ENCODE results near the gene PCSK1. TPM values are rescaled to one million over a fixed set of nuclear protein-coding genes. Genes with fewer than 3 reads are reported as not detected.
A peak's percentile ranks its signal among the peaks of the same experiment; 100 is the strongest.

PCSK1 gene
- polyA plus RNA-seq, 1 experiment: not detected

- TF ChIP-seq CTCF (IDR thresholded peaks at IDR 0.05; ENCODE audit: low read depth, low read length): no peak
- no peaks in the 10 kb centered on the region for H3K9me3 ChIP-seq (ENCODE audit: control insufficient read depth, insufficient read depth, low read length)
- POLR2A ChIA-PET: no interaction called here
- no peak for DNase-seq (ENCODE audit: low read depth, low spot score)
- no peak overlapping the region for H3K4me3 ChIP-seq (ENCODE audit: low read depth, low read length)
- CTCF ChIA-PET: interaction anchor here (0.6 to 1.2 kb wide), 7 partner anchors 15 to 515 kb away, joined by 3 to 5 read pairs (median 4); no protein-coding TSS in a partner anchor
- peaks cover 9% of the 10 kb centered on the region for H3K27me3 ChIP-seq (ENCODE audit: control insufficient read depth, insufficient read depth, low read length)
- no peak overlapping the region for H3K27ac ChIP-seq (ENCODE audit: low read depth, low read length)
Measured at GRCh38 chr5:96440185-96440538, 7.1 kb upstream of the PCSK1 start.

- no peak for DNase-seq (ENCODE audit: low read depth, low spot score)
- peak; percentile 6; the same call in 1 of the 2 replicates for TF ChIP-seq CTCF (IDR thresholded peaks at IDR 0.05; ENCODE audit: low read depth, low read length)
- Histone ChIP-seq H3K9me3 (ENCODE audit: control insufficient read depth, insufficient read depth, low read length) (no peaks in the 10 kb centered on the region), H3K27ac (ENCODE audit: low read depth, low read length) (no peak overlapping the region), H3K27me3 (ENCODE audit: control insufficient read depth, insufficient read depth, low read length) (peaks cover 11% of the 10 kb centered on the region), H3K4me3 (ENCODE audit: low read depth, low read length) (no peak overlapping the region)
- ChIA-PET POLR2A (no interaction called here), CTCF (interaction anchor here (0.6 to 1.2 kb wide), 7 partner anchors 14 to 514 kb away, joined by 3 to 5 read pairs (median 4); no protein-coding TSS in a partner anchor)
Measured at GRCh38 chr5:96439477-96440184, 6.6 kb upstream of the PCSK1 start.

GRCh38 chr5:96434201-96434645 is 1.2 kb upstream of the PCSK1 start:
- ChIA-PET POLR2A (interaction anchor here (0.6 kb wide), 1 partner anchor 576 kb away, joined by 3 read pairs; no protein-coding TSS in a partner anchor), CTCF (interaction anchor here (0.5 to 1.6 kb wide), 7 partner anchors 16 to 286 kb away, joined by 3 to 7 read pairs (median 3); no protein-coding TSS in a partner anchor)

GRCh38 chr5:96432216-96433065 is 607 bp downstream of the PCSK1 start:
- Histone ChIP-seq H3K27ac (ENCODE audit: low read depth, low read length) (no peak overlapping the region), H3K9me3 (ENCODE audit: control insufficient read depth, insufficient read depth, low read length) (peaks cover 12% of the 10 kb centered on the region), H3K27me3 (ENCODE audit: control insufficient read depth, insufficient read depth, low read length) (peaks cover 36% of the 10 kb centered on the region), H3K4me3 (ENCODE audit: low read depth, low read length) (no peak overlapping the region)
- POLR2A ChIA-PET: interaction anchor here (0.7 kb wide), 1 partner anchor 501 kb away, joined by 3 read pairs; no protein-coding TSS in a partner anchor
- CTCF ChIA-PET: interaction anchor here (1.2 kb wide), 1 partner anchor 169 kb away, joined by 5 read pairs; no protein-coding TSS in a partner anchor
- no peak for DNase-seq (ENCODE audit: low read depth, low spot score)
- no peak for TF ChIP-seq CTCF (IDR thresholded peaks at IDR 0.05; ENCODE audit: low read depth, low read length)

More at GRCh38 chr5:96434201-96434645, 1.2 kb upstream of the PCSK1 start:
- TF ChIP-seq CTCF (IDR thresholded peaks at IDR 0.05; ENCODE audit: low read depth, low read length): peak; percentile 21
- Histone ChIP-seq H3K27me3 (ENCODE audit: control insufficient read depth, insufficient read depth, low read length) (peaks cover 36% of the 10 kb centered on the region), H3K9me3 (ENCODE audit: control insufficient read depth, insufficient read depth, low read length) (peaks cover 12% of the 10 kb centered on the region), H3K4me3 (ENCODE audit: low read depth, low read length) (no peak overlapping the region), H3K27ac (ENCODE audit: low read depth, low read length) (no peak overlapping the region)
- peak; percentile 42 for DNase-seq (ENCODE audit: low read depth, low spot score)
